GM19324 (cell line): Measurements from ENCODE around the gene TBL1Y.
"Not testable (repeated sequence)": the region's sequence is repeated elsewhere in the genome, so short reads cannot be mapped to it uniquely, and the experiment has no call there.

ENCODE experiments used
- ATAC-seq: cut with Tn5 transposase; IDR thresholded peaks from one replicate; pipeline ENCODE4 v1.9.1; 2021; ENCODE audit warnings: mild to moderate bottlenecking, moderate library complexity; ENCODE audit not compliant: unreplicated experiment, low FRiP score

The TBL1Y gene

GRCh38 chrY:6910372-6911252 lies at the start of gene TBL1Y:
TBL1Y (plus strand) TSS chrY:6910697; CDS start chrY:7025085, 114,388 bp downstream.
- no peak for ATAC-seq

- ATAC-seq, result no peak
These were observed 16.0 kb upstream of the TBL1Y start for GRCh38 chrY:6894496-6894895.

- ATAC-seq, result no peak
These were observed 15.3 kb upstream of the TBL1Y start for GRCh38 chrY:6895236-6895635.

GRCh38 chrY:6902116-6902515 lies 8.4 kb upstream of the TBL1Y start:
- ATAC-seq, result not testable (repeated sequence)

GRCh38 chrY:6907591-6907990 lies 2.9 kb upstream of the TBL1Y start:
- no peak for ATAC-seq

DNA sequence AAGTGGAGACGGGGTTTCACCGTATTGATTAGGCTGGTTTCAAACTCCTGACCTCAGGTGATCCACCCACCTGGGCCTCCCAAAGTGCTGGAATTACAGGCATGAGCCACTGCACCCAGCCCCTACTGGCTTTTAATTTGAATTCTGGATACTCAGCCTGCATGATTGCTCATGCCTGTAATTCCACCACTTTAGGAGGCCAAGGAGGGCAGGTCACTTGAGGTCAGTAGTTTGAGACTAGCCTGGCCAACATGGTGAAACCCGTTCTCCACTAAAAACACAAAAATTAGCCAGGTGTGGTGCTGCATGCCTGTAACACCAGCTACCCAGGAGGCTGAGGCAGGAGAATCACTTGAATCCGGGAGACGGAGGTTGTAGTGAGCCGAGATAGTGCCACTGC lies 2.5 kb upstream of the TBL1Y start:
- ATAC-seq, result not testable (repeated sequence)

DNA sequence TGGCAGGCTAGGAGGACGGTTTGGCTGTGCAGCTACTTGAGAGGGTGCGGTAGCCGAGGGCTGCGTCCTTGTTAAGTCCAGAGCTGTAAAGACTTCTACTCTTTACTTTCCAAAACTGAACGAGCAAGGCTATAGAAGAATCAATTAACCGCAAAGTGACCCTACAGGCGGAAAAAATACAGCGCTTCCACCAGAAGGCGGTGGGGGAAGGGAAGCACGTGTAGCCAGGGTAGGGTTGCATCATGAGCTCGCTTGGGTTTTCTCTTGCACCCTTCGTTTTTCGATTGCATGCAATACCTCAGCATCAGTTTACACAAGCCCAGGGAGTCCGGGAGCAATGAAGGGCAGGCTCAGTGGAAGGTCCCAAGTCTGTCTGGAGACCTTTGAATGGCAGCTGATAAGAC lies 1.4 kb upstream of the TBL1Y start:
- no peak for ATAC-seq

DNA sequence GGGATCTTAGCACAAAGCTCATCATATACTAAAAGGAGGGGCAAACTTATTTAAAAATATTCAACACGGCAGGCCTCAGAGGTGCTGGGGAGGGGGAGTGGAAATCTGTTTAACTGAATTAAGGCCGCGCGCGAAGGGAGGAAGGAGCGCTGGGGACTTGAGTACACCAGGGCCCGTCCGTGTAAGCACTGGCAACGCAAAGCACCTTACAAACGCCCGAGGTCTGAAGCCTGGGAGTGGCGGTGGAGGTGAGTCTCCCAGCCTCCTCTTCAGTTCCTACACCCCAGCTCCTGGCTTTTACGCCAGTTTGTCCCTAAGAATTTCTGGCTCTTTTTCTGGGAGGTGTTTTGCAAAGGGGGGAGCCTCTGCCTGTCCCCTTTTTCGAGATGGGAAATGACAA lies 641 bp upstream of the TBL1Y start:
- ATAC-seq, result no peak

GRCh38 chrY:6911253-6911881 lies 870 bp downstream of the TBL1Y start, which contains the start of gene AMELY:
AMELY (minus strand) TSS chrY:6911752; CDS start chrY:6872608, 39,144 bp downstream.
- no peak for ATAC-seq

DNA sequence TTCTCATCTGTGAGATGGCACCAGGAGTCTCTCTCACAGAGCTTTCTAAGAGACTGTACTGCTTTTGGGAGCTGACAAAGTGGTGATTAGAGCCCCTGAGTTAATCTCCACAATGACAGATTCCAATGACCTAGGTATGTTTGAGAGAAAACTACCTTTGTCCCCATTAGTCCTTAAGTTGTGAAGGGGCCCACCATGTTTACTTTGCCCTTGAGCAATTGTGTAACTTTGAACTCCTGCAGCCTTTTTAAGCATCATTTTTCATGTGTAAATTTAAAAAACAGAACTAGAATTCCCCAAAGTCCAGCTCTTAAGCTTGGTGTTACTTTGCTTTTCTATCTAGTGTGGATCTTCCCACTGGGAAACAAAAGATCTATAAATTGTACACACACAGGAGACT lies 2.9 kb downstream of the TBL1Y start:
- ATAC-seq, result no peak

GRCh38 chrY:6921061-6921460 lies 10.6 kb downstream of the TBL1Y start:
- no peak for ATAC-seq

DNA sequence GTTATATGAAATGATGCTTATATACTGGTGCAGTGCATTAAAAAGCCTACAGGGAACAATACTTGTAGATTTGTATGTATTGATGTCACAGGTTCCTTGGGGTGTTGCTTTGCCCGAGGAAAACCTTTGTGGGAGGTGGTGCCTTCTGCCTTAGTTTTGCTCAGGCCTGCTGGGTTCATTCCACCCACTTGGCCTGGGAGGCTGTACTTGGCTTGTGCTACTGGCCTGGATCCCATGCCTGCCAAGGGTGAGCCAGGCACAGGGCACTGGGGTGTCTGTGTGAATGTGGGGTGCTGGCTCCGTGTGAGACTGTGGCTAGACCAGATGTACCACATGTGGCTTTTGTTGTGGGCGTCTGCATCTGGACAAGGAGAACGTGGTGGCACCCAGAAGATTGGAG lies 17.8 kb downstream of the TBL1Y start:
- no peak for ATAC-seq

DNA sequence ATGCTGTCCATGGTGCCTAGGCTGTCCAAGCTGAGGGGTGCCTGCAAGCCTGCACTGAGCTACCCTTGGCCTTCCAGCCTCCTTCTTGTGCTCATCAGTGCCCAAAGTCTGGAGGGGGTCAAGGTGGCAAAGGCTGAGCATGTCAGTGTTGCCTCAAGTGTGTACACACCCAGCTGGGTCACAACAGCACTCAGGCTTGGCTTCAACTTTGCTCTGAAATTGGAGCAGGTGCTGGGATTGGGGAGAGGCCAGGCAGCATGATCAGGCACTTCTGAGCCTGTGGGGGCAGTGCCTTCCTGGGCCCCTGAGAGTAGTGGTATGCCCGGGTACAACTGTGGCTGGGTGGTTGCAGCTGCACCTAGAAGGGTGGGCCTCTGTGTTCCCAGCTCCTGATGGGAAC lies 18.7 kb downstream of the TBL1Y start:
- ATAC-seq, result no peak

DNA sequence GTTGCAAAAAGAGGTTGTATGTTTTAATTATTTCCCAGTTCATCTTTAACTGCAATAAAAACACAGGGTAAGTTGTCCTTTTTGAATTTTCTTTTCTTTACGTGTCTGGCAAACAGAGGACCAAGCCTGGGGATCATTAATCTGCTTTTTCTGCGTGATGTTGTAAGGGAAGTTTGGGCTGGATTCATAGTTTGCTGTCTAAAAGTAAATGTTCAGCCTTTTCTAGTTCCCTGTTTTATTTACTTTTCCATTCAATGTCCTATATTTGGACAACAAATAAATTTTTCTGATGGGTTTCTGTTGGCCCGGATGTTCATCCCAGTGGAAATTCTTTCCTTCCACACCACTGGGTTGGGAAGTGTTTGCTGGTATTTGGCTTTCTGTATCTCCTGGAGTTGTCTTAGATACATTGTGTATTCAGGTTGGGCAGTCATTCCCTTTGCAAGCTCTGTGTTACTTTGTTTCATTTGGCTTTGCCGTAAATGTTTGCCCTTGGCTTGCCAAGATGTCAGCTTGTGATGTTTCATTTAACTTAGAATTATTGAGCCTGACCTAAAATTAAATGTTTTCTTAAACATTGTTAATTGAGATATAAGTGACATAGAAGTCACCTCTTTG lies 21.4 kb downstream of the TBL1Y start:
- ATAC-seq, result no peak

GRCh38 chrY:6935497-6935896 lies 25.0 kb downstream of the TBL1Y start:
- ATAC-seq, result no peak

- ATAC-seq, result no peak
These were observed 37.2 kb downstream of the TBL1Y start for GRCh38 chrY:6947695-6948094.

- no peak for ATAC-seq
These were observed 37.9 kb downstream of the TBL1Y start for GRCh38 chrY:6948378-6948777.

GRCh38 chrY:6949947-6950346 lies 39.5 kb downstream of the TBL1Y start:
- no peak for ATAC-seq

DNA sequence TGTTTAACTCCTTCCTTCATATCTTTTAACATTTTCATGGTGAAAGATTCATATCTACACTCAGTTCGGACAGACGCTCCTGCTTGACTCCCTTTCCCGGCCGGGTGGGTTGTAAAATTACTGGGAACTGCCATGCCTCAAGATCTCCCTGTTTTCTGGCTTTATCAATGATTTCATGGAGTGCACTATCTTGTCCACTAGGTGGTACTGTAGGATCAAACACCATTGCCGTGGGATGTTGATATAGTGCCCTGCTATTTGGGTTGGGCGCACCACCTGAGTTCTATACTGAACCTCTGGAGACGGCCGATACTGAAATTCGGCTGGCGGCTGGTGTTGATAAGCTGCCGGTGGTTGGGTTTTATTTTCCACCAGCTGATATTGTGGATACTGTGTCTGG lies 54.2 kb downstream of the TBL1Y start:
- no peak for ATAC-seq

- no peak for ATAC-seq
These were observed 56.0 kb downstream of the TBL1Y start for GRCh38 chrY:6966521-6966920.

- no peak for ATAC-seq
These were observed 57.2 kb downstream of the TBL1Y start for GRCh38 chrY:6967736-6968135.
